ENCODE data around the gene VARS2.

GRCh38 chr6:30893001-30893591 is 20.9 kb upstream of the VARS2 start:
- TF ChIP-seq, protein P1, sequence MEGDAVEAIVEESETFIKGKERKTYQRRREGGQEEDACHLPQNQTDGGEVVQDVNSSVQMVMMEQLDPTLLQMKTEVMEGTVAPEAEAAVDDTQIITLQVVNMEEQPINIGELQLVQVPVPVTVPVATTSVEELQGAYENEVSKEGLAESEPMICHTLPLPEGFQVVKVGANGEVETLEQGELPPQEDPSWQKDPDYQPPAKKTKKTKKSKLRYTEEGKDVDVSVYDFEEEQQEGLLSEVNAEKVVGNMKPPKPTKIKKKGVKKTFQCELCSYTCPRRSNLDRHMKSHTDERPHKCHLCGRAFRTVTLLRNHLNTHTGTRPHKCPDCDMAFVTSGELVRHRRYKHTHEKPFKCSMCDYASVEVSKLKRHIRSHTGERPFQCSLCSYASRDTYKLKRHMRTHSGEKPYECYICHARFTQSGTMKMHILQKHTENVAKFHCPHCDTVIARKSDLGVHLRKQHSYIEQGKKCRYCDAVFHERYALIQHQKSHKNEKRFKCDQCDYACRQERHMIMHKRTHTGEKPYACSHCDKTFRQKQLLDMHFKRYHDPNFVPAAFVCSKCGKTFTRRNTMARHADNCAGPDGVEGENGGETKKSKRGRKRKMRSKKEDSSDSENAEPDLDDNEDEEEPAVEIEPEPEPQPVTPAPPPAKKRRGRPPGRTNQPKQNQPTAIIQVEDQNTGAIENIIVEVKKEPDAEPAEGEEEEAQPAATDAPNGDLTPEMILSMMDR (IDR thresholded peaks at IDR 0.05; ENCODE audit: poor library complexity) = no peak
- no peak for TF ChIP-seq EZH2phosphoT487 (IDR thresholded peaks at IDR 0.05; ENCODE audit: low read depth, severe bottlenecking, unreplicated experiment)
